Osteoblast (primary cell): ENCODE data around the gene ZEB2. TPM values are rescaled to one million over a fixed set of nuclear protein-coding genes. Genes with fewer than 3 reads are reported as not detected.

Source experiments
- DNase-seq: peaks from one replicate; pipeline ENCODE4 v3.0.0; 2011; ENCODE audit warnings: low spot score, mixed read lengths; ENCODE audit not compliant: insufficient read length; ENCODE audit errors: missing footprints
- H2AFZ ChIP-seq: 2 replicates; pipeline ENCODE4 v1.6.0; 2011; ENCODE audit warnings: mild to moderate bottlenecking, low read length
- H3K27ac ChIP-seq: 2 replicates; pipeline ENCODE4 v1.5.1; 2011; ENCODE audit warnings: mild to moderate bottlenecking, low read depth, low read length, moderate library complexity
- H3K27me3 ChIP-seq: 2 replicates; pipeline ENCODE4 v1.6.0; 2012; ENCODE audit warnings: mild to moderate bottlenecking, control low read depth, inconsistent platforms, low read length, moderate library complexity; ENCODE audit not compliant: insufficient read depth
- H3K36me3 ChIP-seq: 2 replicates; pipeline ENCODE4 v1.5.1; 2011; ENCODE audit warnings: mild to moderate bottlenecking, low read length, control low read depth, moderate library complexity; ENCODE audit not compliant: insufficient read depth
- H3K4me1 ChIP-seq: 2 replicates; pipeline ENCODE4 v1.5.1; 2011; ENCODE audit warnings: mild to moderate bottlenecking, low read length, control low read depth, moderate library complexity; ENCODE audit not compliant: insufficient read depth
- H3K4me2 ChIP-seq: 2 replicates; pipeline ENCODE4 v1.6.0; 2011; ENCODE audit warnings: mild to moderate bottlenecking, low read length; ENCODE audit not compliant: insufficient read depth
- H3K4me3 ChIP-seq: fragments of 200-600 bp; sonication (generic); 3 replicates; pipeline ENCODE4 v1.5.1; 2012; ENCODE audit warnings: mild to moderate bottlenecking, low read length, inconsistent platforms; ENCODE audit not compliant: insufficient read depth
- H3K79me2 ChIP-seq: 2 replicates; pipeline ENCODE4 v1.6.0; 2012; ENCODE audit warnings: mild to moderate bottlenecking, low read length, control low read depth, inconsistent platforms; ENCODE audit not compliant: insufficient read depth
- H3K9me3 ChIP-seq: 2 replicates; pipeline ENCODE4 v1.5.1; 2011; ENCODE audit warnings: low read depth, low read length, control low read depth
- H4K20me1 ChIP-seq: 2 replicates; pipeline ENCODE4 v1.6.0; 2012; ENCODE audit warnings: mild to moderate bottlenecking, low read length, control low read depth; ENCODE audit not compliant: insufficient read depth
- total RNA-seq: library from RNA; depleted of rRNA; stranded (reverse); fragments of >200 nt; gene quantifications from 2 replicates; pipeline ENCODE4 v1.2.3, GENCODE V29; 2012
- TF ChIP-seq, protein P1 (sequence below): IDR thresholded peaks from 2 replicates; pipeline ENCODE4 v1.5.1; 2011; ENCODE audit warnings: mild to moderate bottlenecking, low read depth, low read length, moderate library complexity; ENCODE audit errors: extremely low read depth

The ZEB2 gene
- total RNA-seq, 1 donor = 119 TPM

GRCh38 chr2:144544053-144544452 lies 24.1 kb upstream of the ZEB2 start:
- Histone ChIP-seq H3K27ac (no peak overlapping the region), H3K27me3 (no peaks in the 10 kb centered on the region), H2AFZ (no peak overlapping the region), H4K20me1 (no peaks in the 10 kb centered on the region), H3K4me1 (no peaks in the 10 kb centered on the region), H3K36me3 (no peaks in the 10 kb centered on the region), H3K4me2 (no peak overlapping the region), H3K79me2 (no peaks in the 10 kb centered on the region), H3K4me3 (no peak overlapping the region), H3K9me3 (no peaks in the 10 kb centered on the region)
- TF ChIP-seq, protein P1, sequence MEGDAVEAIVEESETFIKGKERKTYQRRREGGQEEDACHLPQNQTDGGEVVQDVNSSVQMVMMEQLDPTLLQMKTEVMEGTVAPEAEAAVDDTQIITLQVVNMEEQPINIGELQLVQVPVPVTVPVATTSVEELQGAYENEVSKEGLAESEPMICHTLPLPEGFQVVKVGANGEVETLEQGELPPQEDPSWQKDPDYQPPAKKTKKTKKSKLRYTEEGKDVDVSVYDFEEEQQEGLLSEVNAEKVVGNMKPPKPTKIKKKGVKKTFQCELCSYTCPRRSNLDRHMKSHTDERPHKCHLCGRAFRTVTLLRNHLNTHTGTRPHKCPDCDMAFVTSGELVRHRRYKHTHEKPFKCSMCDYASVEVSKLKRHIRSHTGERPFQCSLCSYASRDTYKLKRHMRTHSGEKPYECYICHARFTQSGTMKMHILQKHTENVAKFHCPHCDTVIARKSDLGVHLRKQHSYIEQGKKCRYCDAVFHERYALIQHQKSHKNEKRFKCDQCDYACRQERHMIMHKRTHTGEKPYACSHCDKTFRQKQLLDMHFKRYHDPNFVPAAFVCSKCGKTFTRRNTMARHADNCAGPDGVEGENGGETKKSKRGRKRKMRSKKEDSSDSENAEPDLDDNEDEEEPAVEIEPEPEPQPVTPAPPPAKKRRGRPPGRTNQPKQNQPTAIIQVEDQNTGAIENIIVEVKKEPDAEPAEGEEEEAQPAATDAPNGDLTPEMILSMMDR = no peak
- no peak for DNase-seq

DNA sequence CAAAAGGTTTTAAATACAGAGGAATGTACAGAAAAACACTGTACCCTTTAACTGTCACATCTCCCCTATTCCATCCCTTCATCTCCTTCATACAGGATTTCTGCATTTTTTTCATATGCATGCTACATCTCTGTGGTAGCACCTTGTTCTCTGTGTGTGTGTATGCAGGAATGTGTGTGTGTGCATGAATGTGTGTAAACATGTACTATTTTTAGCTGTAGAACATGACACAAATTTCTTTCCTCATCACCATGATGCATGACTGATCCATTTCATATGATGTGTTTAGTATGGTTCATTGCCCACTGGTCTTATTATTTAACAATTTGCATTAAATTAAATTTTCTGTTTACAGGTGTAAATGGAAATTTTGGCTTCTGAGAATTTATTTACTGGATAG lies 21.5 kb upstream of the ZEB2 start:
- DNase-seq = no peak
- H3K4me3 ChIP-seq = no peak overlapping the region
- H3K4me2 ChIP-seq = no peak overlapping the region
- H3K27me3 ChIP-seq = no peaks in the 10 kb centered on the region
- no peaks in the 10 kb centered on the region for H3K9me3 ChIP-seq
- H3K79me2 ChIP-seq = no peaks in the 10 kb centered on the region
- H4K20me1 ChIP-seq = no peaks in the 10 kb centered on the region
- TF ChIP-seq, protein P1 = no peak
- H2AFZ ChIP-seq = no peak overlapping the region
- H3K27ac ChIP-seq = no peak overlapping the region
- no peaks in the 10 kb centered on the region for H3K36me3 ChIP-seq
- H3K4me1 ChIP-seq = no peaks in the 10 kb centered on the region

DNA sequence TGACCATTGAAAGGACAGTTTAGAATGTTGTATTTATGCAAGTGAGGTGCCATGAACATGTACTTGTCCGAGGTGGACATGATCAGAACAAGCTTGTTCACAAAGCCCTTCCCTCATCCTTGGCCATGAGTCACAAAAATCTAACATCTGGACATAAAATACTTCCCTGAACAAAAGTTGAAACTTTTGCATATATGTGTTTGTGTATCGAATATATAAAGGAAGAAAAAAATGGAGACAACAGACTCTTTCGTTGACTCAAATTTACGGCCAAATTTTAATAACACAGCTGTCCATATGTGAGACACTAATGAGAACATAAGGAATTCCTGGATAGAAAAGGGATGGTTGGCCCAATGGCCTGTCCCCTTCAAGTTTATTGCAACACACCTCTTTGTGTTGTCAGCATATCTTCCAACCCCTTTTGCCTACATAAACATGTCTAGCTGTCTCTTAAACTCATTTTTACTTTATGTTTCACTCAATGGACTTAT lies 19.4 kb upstream of the ZEB2 start:
- H3K9me3 ChIP-seq = no peaks in the 10 kb centered on the region
- H3K36me3 ChIP-seq = no peaks in the 10 kb centered on the region
- no peaks in the 10 kb centered on the region for H4K20me1 ChIP-seq
- H3K4me1 ChIP-seq = no peaks in the 10 kb centered on the region
- TF ChIP-seq, protein P1 = no peak
- H2AFZ ChIP-seq = no peak overlapping the region
- no peak overlapping the region for H3K4me3 ChIP-seq
- DNase-seq = no peak
- no peaks in the 10 kb centered on the region for H3K79me2 ChIP-seq
- no peaks in the 10 kb centered on the region for H3K27me3 ChIP-seq
- H3K27ac ChIP-seq = no peak overlapping the region
- H3K4me2 ChIP-seq = no peak overlapping the region

GRCh38 chr2:144535300-144535699 lies 15.4 kb upstream of the ZEB2 start:
- TF ChIP-seq, protein P1 = no peak

More at GRCh38 chr2:144535300-144535699, 15.4 kb upstream of the ZEB2 start:
- H3K4me3 ChIP-seq = no peak overlapping the region
- no peak overlapping the region for H2AFZ ChIP-seq
- no peak overlapping the region for H3K4me2 ChIP-seq
- DNase-seq = no peak
- H3K27ac ChIP-seq = no peak overlapping the region
- no peaks in the 10 kb centered on the region for H4K20me1 ChIP-seq
- H3K27me3 ChIP-seq = no peaks in the 10 kb centered on the region
- no peaks in the 10 kb centered on the region for H3K36me3 ChIP-seq
- H3K79me2 ChIP-seq = no peaks in the 10 kb centered on the region
- H3K9me3 ChIP-seq = no peaks in the 10 kb centered on the region
- H3K4me1 ChIP-seq = no peaks in the 10 kb centered on the region
